ENCODE results near the gene VPS37C. TPM values are rescaled to one million over a fixed set of nuclear protein-coding genes. Genes with fewer than 3 reads are reported as not detected.
"Not testable (repeated sequence)": the region's sequence is repeated elsewhere in the genome, so short reads cannot be mapped to it uniquely, and the experiment has no call there.

Gene VPS37C
- total RNA-seq (2021; ENCODE audit: unreplicated experiment) (24.0 TPM), Bru-seq, nascent RNA (percentile 76 among the genes with signal in this experiment), BruChase-seq, experiment 1, labeled RNA remaining after a 2-hour chase (percentile 78 among the genes with signal in this experiment), BruChase-seq, experiment 2, labeled RNA remaining after a 6-hour chase (percentile 78 among the genes with signal in this experiment)
- polyA plus RNA-seq (2012; ENCODE audit: insufficient read length), result 18.0 TPM
- long read RNA-seq, transcript VPS37C-201 (5 exons, 2,865 nt), result major isoform, 10 of 41 reads
- long read RNA-seq, partial matches to known transcripts, result 0 of 41 reads
- long read RNA-seq, other reads (novel, unspliced or antisense), result 28 of 41 reads

- intact Hi-C loops (cut with micrococcal nuclease; ENCODE audit: unreplicated experiment), result no loop called here
- no peaks in the 10 kb centered on the region for H3K27me3 ChIP-seq (ENCODE audit: control insufficient read depth, insufficient read depth, low read length)
- CTCF ChIA-PET, result no interaction called here
- TF ChIP-seq SIN3A (IDR thresholded peaks at IDR 0.05; ENCODE audit: borderline replicate concordance, insufficient read depth, low read depth, low read length), result peak; percentile 22
- TF ChIP-seq CTCF (IDR thresholded peaks at IDR 0.05), result no peak
- TF ChIP-seq TCF7L2 (IDR thresholded peaks at IDR 0.05; ENCODE audit: low read depth, low read length), result no peak
- TF ChIP-seq POLR2AphosphoS5 (IDR thresholded peaks at IDR 0.05; ENCODE audit: low read depth, low read length), result peak; percentile 72
- TF ChIP-seq REST (IDR thresholded peaks at IDR 0.05; ENCODE audit: insufficient read depth in 1 of 2, low read depth in 2 of 2, low read length in 1 of 2), result no peak
- DNase-seq (ENCODE audit: low read depth, low spot score), result no peak
- ATAC-seq, result peak; percentile 93
- H3K27ac ChIP-seq (ENCODE audit: low read length), result peak within 1 kb of the TSS; percentile 95
- peak within 1 kb of the TSS; percentile 69 to 90 for H3K4me3 ChIP-seq (ENCODE audit: low read depth in 2 of 2, low read length in 2 of 2)
- in situ Hi-C loops (cut with HindIII; ENCODE audit: low pct_unique_long_range_greater_than_20kb, low sequenced_read_pairs), result no loop called here
- POLR2A ChIA-PET, result interaction anchor here (0.7 kb wide), 1 partner anchor 60 kb away, joined by 4 read pairs; no protein-coding TSS in a partner anchor
- no peaks in the 10 kb centered on the region for H3K9me3 ChIP-seq (ENCODE audit: control insufficient read depth, insufficient read depth, low read depth, low read length)
- H3K4me1 ChIP-seq (ENCODE audit: control insufficient read depth, insufficient read depth, low read length), result peaks cover 33% of the 10 kb centered on the region
- no peaks in the 10 kb centered on the region; the same call in 1 of the 2 replicates for H3K36me3 ChIP-seq (ENCODE audit: control insufficient read depth, insufficient read depth, low read length)
- BruUV-seq (replicated peaks), result no TSS peak
Observed at GRCh38 chr11:61161190-61162091, at the start of gene VPS37C. TSS of gene VPS37C (minus strand) at chr11:61161426. CDS start at chr11:61138829, 22,597 bp downstream.

GRCh38 chr11:61210629-61211028, 49.4 kb upstream of the VPS37C start:
- CTCF ChIA-PET; DNase-seq (ENCODE audit: low read depth, low spot score); H3K4me3 ChIP-seq (ENCODE audit: low read depth in 2 of 2, low read length in 2 of 2); POLR2A ChIA-PET; H3K27ac ChIP-seq (ENCODE audit: low read length); H3K9me3 ChIP-seq (ENCODE audit: control insufficient read depth, insufficient read depth, low read depth, low read length); ATAC-seq; intact Hi-C loops (cut with micrococcal nuclease; ENCODE audit: unreplicated experiment); H3K27me3 ChIP-seq (ENCODE audit: control insufficient read depth, insufficient read depth, low read length); H3K4me1 ChIP-seq (ENCODE audit: control insufficient read depth, insufficient read depth, low read length); BruUV-seq (replicated peaks); in situ Hi-C loops (cut with HindIII; ENCODE audit: low pct_unique_long_range_greater_than_20kb, low sequenced_read_pairs); H3K36me3 ChIP-seq (ENCODE audit: control insufficient read depth, insufficient read depth, low read length): not testable (repeated sequence)

GRCh38 chr11:61207636-61208310, 46.5 kb upstream of the VPS37C start:
- H3K27ac ChIP-seq (ENCODE audit: low read length); H3K4me3 ChIP-seq (ENCODE audit: low read depth in 2 of 2, low read length in 2 of 2); in situ Hi-C loops (cut with HindIII; ENCODE audit: low pct_unique_long_range_greater_than_20kb, low sequenced_read_pairs); CTCF ChIA-PET; ATAC-seq; H3K36me3 ChIP-seq (ENCODE audit: control insufficient read depth, insufficient read depth, low read length); POLR2A ChIA-PET; H3K4me1 ChIP-seq (ENCODE audit: control insufficient read depth, insufficient read depth, low read length); BruUV-seq (replicated peaks); DNase-seq (ENCODE audit: low read depth, low spot score); H3K27me3 ChIP-seq (ENCODE audit: control insufficient read depth, insufficient read depth, low read length); intact Hi-C loops (cut with micrococcal nuclease; ENCODE audit: unreplicated experiment); H3K9me3 ChIP-seq (ENCODE audit: control insufficient read depth, insufficient read depth, low read depth, low read length): not testable (repeated sequence)

- H3K4me1 ChIP-seq (ENCODE audit: control insufficient read depth, insufficient read depth, low read length); H3K4me3 ChIP-seq (ENCODE audit: low read depth in 2 of 2, low read length in 2 of 2); in situ Hi-C loops (cut with HindIII; ENCODE audit: low pct_unique_long_range_greater_than_20kb, low sequenced_read_pairs); BruUV-seq (replicated peaks); intact Hi-C loops (cut with micrococcal nuclease; ENCODE audit: unreplicated experiment); DNase-seq (ENCODE audit: low read depth, low spot score); POLR2A ChIA-PET; H3K27me3 ChIP-seq (ENCODE audit: control insufficient read depth, insufficient read depth, low read length); CTCF ChIA-PET; ATAC-seq; H3K27ac ChIP-seq (ENCODE audit: low read length); H3K9me3 ChIP-seq (ENCODE audit: control insufficient read depth, insufficient read depth, low read depth, low read length); H3K36me3 ChIP-seq (ENCODE audit: control insufficient read depth, insufficient read depth, low read length): not testable (repeated sequence)
Observed at GRCh38 chr11:61204502-61205059, 43.4 kb upstream of the VPS37C start.
